K562 (cell line): Measurements from ENCODE around the gene ZEB2. TPM values are rescaled to one million over a fixed set of nuclear protein-coding genes. Genes with fewer than 3 reads are reported as not detected.

Experiments used
- ATAC-seq: fragments of 200-7000 bp; cut with Tn5 transposase; 3 replicates; pipeline ENCODE4 v1.9.1; 2020; ENCODE audit warnings: moderate library complexity
- BruUV-seq: library from RNA; stranded (reverse); fragments of 400-500 nt; replicated peaks from 2 replicates; lab custom pipeline; 2021; lab: Mats Ljungman, UMichigan
- CTCF ChIA-PET: fragments of 300-600 bp; formaldehyde crosslinking; extraction: SDS; loops from one replicate; lab custom pipeline; 2021; ENCODE audit warnings: low intra/inter-chr PET ratio; lab: Yijun Ruan, JAX
- POLR2A ChIA-PET: fragments of 300-600, 350-650 bp; sonication (Branson Sonifier 250); formaldehyde crosslinking; extraction: SDS; loops from one replicate; lab custom pipeline; 2021; ENCODE audit warnings: antibody characterized with exemption, inconsistent platforms; lab: Yijun Ruan, JAX
- DNase-seq, 4 experiments: peaks; one replicate each; pipeline versions ENCODE4 v3.0.0 to v3.0.0-alpha.2; 2011 to 2018; ENCODE audit warnings: low spot score in 3 of 4, mixed read lengths in 3 of 4; ENCODE audit errors: extremely low read depth in 1 of 4
- FAIRE-seq: peaks from 2 replicates; lab custom pipeline; 2011; peaks lifted over from hg19 to GRCh38; lab: Jason Lieb, UNC
- H2AFZ ChIP-seq: 2 replicates; pipeline ENCODE4 v1.6.0; 2011; ENCODE audit warnings: low read depth, low read length, control low read depth, inconsistent platforms
- H3K27ac ChIP-seq: fragments of 200-600 bp; 3 replicates; pipeline ENCODE4 v1.8.0; 2011; ENCODE audit warnings: low read depth, mild to moderate bottlenecking, control low read depth, inconsistent platforms, low read length, moderate library complexity, mixed read lengths; ENCODE audit errors: extremely low read depth
- H3K27me3 ChIP-seq, 2 experiments: fragments of 300-600 bp in 1 of 2; 2 replicates in 1 of 2; 3 replicates in 1 of 2; pipeline versions ENCODE4 v1.6.0 to v1.8.0; 2011; ENCODE audit warnings: inconsistent platforms in 2 of 2, low read length in 2 of 2, mild to moderate bottlenecking in 1 of 2, mixed read lengths in 1 of 2, moderate library complexity in 1 of 2; ENCODE audit not compliant: control insufficient read depth in 2 of 2, insufficient read depth in 2 of 2
- H3K36me3 ChIP-seq: fragments of 300-600 bp; 3 replicates; pipeline ENCODE4 v1.8.0; 2011; ENCODE audit warnings: mild to moderate bottlenecking, low read length, inconsistent platforms; ENCODE audit not compliant: control insufficient read depth, insufficient read depth
- H3K4me1 ChIP-seq, 2 experiments: fragments of 200-600 bp in 1 of 2; replicated peaks in 1 of 2; 2 replicates in 1 of 2; 3 replicates in 1 of 2; pipeline versions ENCODE4 v1.5.1 to v1.8.0; 2011; ENCODE audit warnings: inconsistent platforms in 2 of 2, low read length in 2 of 2, mild to moderate bottlenecking in 1 of 2, mixed read lengths in 1 of 2, moderate library complexity in 1 of 2; ENCODE audit not compliant: control insufficient read depth in 2 of 2, insufficient read depth in 2 of 2
- H3K4me2 ChIP-seq: 2 replicates; pipeline ENCODE4 v1.6.1; 2011; ENCODE audit warnings: low read length, control low read depth, inconsistent platforms, mixed read lengths; ENCODE audit not compliant: insufficient read depth
- H3K4me3 ChIP-seq: fragments of 200-600 bp; sonication (generic), shearing (Covaris generic); 2 replicates; pipeline ENCODE4 v1.5.1; 2016; ENCODE audit warnings: control low read depth, inconsistent platforms
- H3K79me2 ChIP-seq: fragments of 200-600 bp; 3 replicates; pipeline ENCODE4 v1.8.0; 2011; ENCODE audit warnings: low read length, inconsistent platforms; ENCODE audit not compliant: control insufficient read depth, insufficient read depth
- H3K9ac ChIP-seq, 2 experiments: 2 replicates each; pipeline versions ENCODE4 v1.6.0 to v1.6.1; 2011; ENCODE audit warnings: low read depth in 2 of 2, low read length in 2 of 2, control low read depth in 1 of 2, inconsistent platforms in 1 of 2, mild to moderate bottlenecking in 1 of 2, mixed read lengths in 1 of 2; ENCODE audit not compliant: insufficient read depth in 1 of 2
- H3K9me1 ChIP-seq: one replicate; pipeline ENCODE4 v1.6.0; 2011; ENCODE audit warnings: inconsistent platforms, mild to moderate bottlenecking, low read length, moderate library complexity; ENCODE audit not compliant: control insufficient read depth, insufficient read depth
- H3K9me3 ChIP-seq: replicated peaks from 2 replicates; pipeline ENCODE4 v1.5.1; 2011; ENCODE audit warnings: low read depth, low read length, inconsistent platforms; ENCODE audit not compliant: control insufficient read depth, insufficient read depth
- H4K20me1 ChIP-seq: replicated peaks from 2 replicates; pipeline ENCODE4 v1.6.1; 2011; ENCODE audit warnings: low read length, inconsistent platforms, mixed read lengths; ENCODE audit not compliant: control insufficient read depth, insufficient read depth
- BRF1 ChIP-seq: IDR thresholded peaks from 3 replicates; pipeline ENCODE4 v1.6.1; 2011; ENCODE audit warnings: borderline replicate concordance, mild to moderate bottlenecking; ENCODE audit not compliant: insufficient read length; ENCODE audit errors: extremely low read depth
- CBFA2T2 ChIP-seq: fragments of 450-650 bp; conservative IDR thresholded peaks from 2 replicates; pipeline ENCODE4 v1.6.1; 2017; ENCODE audit warnings: mild to moderate bottlenecking
- COPS2 ChIP-seq: fragments of 450-650 bp; conservative IDR thresholded peaks from 2 replicates; pipeline ENCODE4 v1.6.1; 2016; ENCODE audit warnings: mild to moderate bottlenecking, moderate library complexity
- DDX20 ChIP-seq: fragments of 450-650 bp; IDR thresholded peaks from 2 replicates; pipeline ENCODE4 v1.6.1; 2016; ENCODE audit warnings: missing genetic modification characterization, low read depth, mild to moderate bottlenecking, missing compliant biosample characterization, moderate library complexity
- EP300 ChIP-seq: IDR thresholded peaks from 2 replicates; pipeline ENCODE4 v1.6.1; 2012; ENCODE audit warnings: low read length, improper control_type of control experiment
- FOXM1 ChIP-seq, 2 experiments: fragments of 450-650 bp in 1 of 2; sonication (generic) in 1 of 2; formaldehyde crosslinking in 1 of 2; IDR thresholded peaks; 2 replicates each; pipeline versions ENCODE4 v1.6.1 to v1.9.0; 2017 to 2022; ENCODE audit warnings: low read depth in 2 of 2, mild to moderate bottlenecking in 2 of 2, missing genetic modification reagents in 1 of 2, moderate library complexity in 1 of 2
- GTF2B ChIP-seq: IDR thresholded peaks from 2 replicates; pipeline ENCODE4 v1.6.1; 2011; ENCODE audit not compliant: insufficient read length; ENCODE audit errors: extremely low read depth
- KLF16 ChIP-seq: IDR thresholded peaks from 2 replicates; pipeline ENCODE4 v1.6.1; 2016; ENCODE audit warnings: antibody characterized with exemption
- MAX ChIP-seq: sonication (generic); formaldehyde crosslinking; IDR thresholded peaks from 2 replicates; pipeline ENCODE4 v1.9.0; 2022; ENCODE audit warnings: mild to moderate bottlenecking, missing genetic modification reagents
- NBN ChIP-seq: fragments of 450-650 bp; IDR thresholded peaks from 2 replicates; pipeline ENCODE4 v1.6.1; 2016; ENCODE audit warnings: low read depth, mild to moderate bottlenecking
- NR2F6 ChIP-seq: fragments of 450-650 bp; formaldehyde crosslinking; IDR thresholded peaks from 2 replicates; pipeline ENCODE4 v1.4.0; 2020; ENCODE audit warnings: mild to moderate bottlenecking
- POLR2A ChIP-seq: fragments of 450-650 bp; conservative IDR thresholded peaks from 2 replicates; pipeline ENCODE4 v1.6.1; 2016
- PYGO2 ChIP-seq: fragments of 450-650 bp; IDR thresholded peaks from 2 replicates; pipeline ENCODE4 v1.6.1; 2016; ENCODE audit warnings: mild to moderate bottlenecking, missing genetic modification characterization, moderate library complexity, missing compliant biosample characterization
- RNF2 ChIP-seq: sonication (generic); IDR thresholded peaks from 2 replicates; pipeline ENCODE4 v1.6.1; 2016
- SPI1 ChIP-seq: IDR thresholded peaks from 2 replicates; pipeline ENCODE4 v1.6.1; 2011; ENCODE audit warnings: low read depth, low read length, control low read depth, borderline replicate concordance
- TBP ChIP-seq: optimal IDR thresholded peaks from 2 replicates; pipeline ENCODE3; 2011; ENCODE audit warnings: low read depth, low read length, improper control_type of control experiment
- TEAD2 ChIP-seq: fragments of 450-650 bp; IDR thresholded peaks from 2 replicates; pipeline ENCODE4 v1.6.1; 2016; ENCODE audit warnings: missing genetic modification characterization, control low read depth, missing compliant biosample characterization
- ZBTB2 ChIP-seq: fragments of 450-650 bp; IDR thresholded peaks from 2 replicates; pipeline ENCODE4 v1.6.1; 2016; ENCODE audit warnings: antibody characterized with exemption
- ZBTB33 ChIP-seq: sonication (generic); formaldehyde crosslinking; IDR thresholded peaks from 2 replicates; pipeline ENCODE4 v1.8.1; 2023; ENCODE audit warnings: mild to moderate bottlenecking, missing genetic modification reagents
- ZNF197 ChIP-seq: fragments of 200-800 bp; sonication (Bioruptor generic); IDR thresholded peaks from 2 replicates; pipeline ENCODE4 v1.6.1; 2016; ENCODE audit warnings: low read depth, missing genetic modification characterization, missing compliant biosample characterization
- ZNF311 ChIP-seq: fragments of 250-450 bp; sonication (Bioruptor Pico); IDR thresholded peaks from 2 replicates; pipeline ENCODE4 v1.4.0; 2020; ENCODE audit warnings: mild to moderate bottlenecking, moderate library complexity
- ZNF347 ChIP-seq: fragments of 450-650 bp; formaldehyde crosslinking; IDR thresholded peaks from 2 replicates; pipeline ENCODE4 v1.4.0; 2020; ENCODE audit warnings: low read depth, mild to moderate bottlenecking, moderate library complexity
- whole genome bisulfite sequencing: fragments of 100-300 bp; shearing (Covaris generic); methylation state at CpG from one replicate; pipeline ENCODE4 v1.1.6; 2016; ENCODE audit warnings: low coverage, mixed read lengths; ENCODE audit not compliant: insufficient coverage; ENCODE audit errors: missing lambda C conversion rate; 5-methylcytosine and 5-hydroxymethylcytosine counted together
- in situ Hi-C: fragments of 300-500 bp; cut with MboI; formaldehyde crosslinking; loops from 4 replicates; pipeline ENCODE4 v1.15.0; 2018; ENCODE audit warnings: inconsistent platforms, mixed read lengths
- intact Hi-C: fragments of 100-400 bp; cut with micrococcal nuclease; formaldehyde crosslinking; loops from 2 replicates; pipeline ENCODE4 v1.14.2; 2022
- polyA plus RNA-seq, 8 experiments: library from polyadenylated mRNA; depleted of rRNA in 4 of 8; stranded (reverse) in 5 of 8; unstranded in 3 of 8; fragments of >200 nt; fragmentation: Nextera tagmentation in 2 of 8; fragmentation: Illumina TruSeq in 1 of 8; extraction: Ambion mirVana in 2 of 8; extraction: Trizol in 1 of 8; gene quantifications; 2 replicates each; pipeline versions ENCODE4 v1.2.1 to v1.2.3, GENCODE V29; 2011 to 2014; ENCODE audit warnings: inconsistent platforms in 1 of 8, missing spikeins in 1 of 8
- total RNA-seq, 7 experiments: library from RNA; depleted of rRNA in 6 of 7; stranded (reverse); fragments of >200 nt in 6 of 7; fragmentation: Illumina TruSeq in 2 of 7; extraction: Trizol in 2 of 7; gene quantifications; 2 replicates each; pipeline versions ENCODE4 v1.2.1 to v1.2.3, GENCODE V29; 2011 to 2021; ENCODE audit warnings: low replicate concordance in 1 of 7

ZEB2 gene
- total and polyA plus RNA-seq, 9 of the 15 experiments (the other 6 are each of a cell fraction or from before 2014, with no cell fraction given) = 15.1 to 113 (median 72.3) TPM

GRCh38 chr2:144377914-144378313 is 142.0 kb downstream of the ZEB2 start:
- no peaks in the 10 kb centered on the region for H3K9me1 ChIP-seq
- BruUV-seq = no TSS peak
- ChIA-PET POLR2A (interaction anchor here (1.5 kb wide), 1 partner anchor 9 kb away, joined by 3 read pairs; no protein-coding TSS in a partner anchor), CTCF (no interaction called here)
- no peaks in the 10 kb centered on the region for H3K36me3 ChIP-seq
- intact Hi-C loops (no loop called here), in situ Hi-C loops (no loop called here)
- peaks cover 0 to 38% of the 10 kb centered on the region in 2 experiments; a peak in 4 of 5 replicates for H3K4me1 ChIP-seq
- peak overlapping the region; percentile 61 for H2AFZ ChIP-seq
- ATAC-seq = no peak
- H4K20me1 ChIP-seq = no peaks in the 10 kb centered on the region
- peak in 2 of 4 experiments; percentile 25 to 51 for DNase-seq
- H3K9me3 ChIP-seq = no peaks in the 10 kb centered on the region
- H3K27me3 ChIP-seq = no peaks in the 10 kb centered on the region
- 4% methylated on average over 2 of the region's 2 CpGs for WGBS
- H3K9ac ChIP-seq = no peak overlapping the region
- no peaks in the 10 kb centered on the region for H3K79me2 ChIP-seq
- H3K4me2 ChIP-seq = no peak overlapping the region
- H3K4me3 ChIP-seq = no peak overlapping the region
- peak overlapping the region; percentile 8; the same call in 2 of the 3 replicates for H3K27ac ChIP-seq
- FAIRE-seq = peak; percentile 82
- TF ChIP-seq TEAD2 (tag) = no peak
- no peak for TF ChIP-seq TBP
- no peak for TF ChIP-seq FOXM1 (IDR thresholded peaks at IDR 0.05; ENCODE audit: low read depth)
- TF ChIP-seq FOXM1 (CRISPR knock-in tag; IDR thresholded peaks at IDR 0.05; ENCODE audit: low read depth) = no peak
- no peak for TF ChIP-seq ZNF197 (CRISPR knock-in tag)
- no peak for TF ChIP-seq DDX20 (tag)
- TF ChIP-seq MAX = no peak
- no peak for TF ChIP-seq BRF1
- TF ChIP-seq ZBTB33 (CRISPR knock-in tag) = no peak
- TF ChIP-seq RNF2 = no peak
- TF ChIP-seq ZNF311 (CRISPR knock-in tag) = 0 out of 2 replicates have a peak, but pooled peaks have one; percentile 15
- no peak for TF ChIP-seq POLR2A
- no peak for TF ChIP-seq NR2F6 (CRISPR knock-in tag)
- no peak for TF ChIP-seq KLF16
- TF ChIP-seq CBFA2T2 = 0 out of 2 replicates have a peak, but pooled peaks have one; percentile 22
- TF ChIP-seq GTF2B = no peak
- no peak for TF ChIP-seq NBN
- no peak for TF ChIP-seq SPI1
- no peak for TF ChIP-seq COPS2
- TF ChIP-seq PYGO2 (tag) = no peak
- no peak for TF ChIP-seq ZNF347 (CRISPR knock-in tag)
- TF ChIP-seq EP300 = no peak
- no peak for TF ChIP-seq ZBTB2
